T1000 (cell line): ENCODE results near the gene SPINK1.
"Not testable (repeated sequence)": the region's sequence is repeated elsewhere in the genome, so short reads cannot be mapped to it uniquely, and the experiment has no call there.

Experiments
- DNase-seq: peaks from one replicate; lab custom pipeline; 2025; ENCODE audit warnings: mixed read lengths; lab: John Stamatoyannopoulos, UW

Gene SPINK1

GRCh38 chr5:147854894-147855773 is 23.7 kb upstream of the SPINK1 start:
- DNase-seq = no peak

GRCh38 chr5:147854331-147854730 is 22.9 kb upstream of the SPINK1 start:
- no peak for DNase-seq

- DNase-seq = no peak
Observed at GRCh38 chr5:147853372-147853987, 22.0 kb upstream of the SPINK1 start.

DNA sequence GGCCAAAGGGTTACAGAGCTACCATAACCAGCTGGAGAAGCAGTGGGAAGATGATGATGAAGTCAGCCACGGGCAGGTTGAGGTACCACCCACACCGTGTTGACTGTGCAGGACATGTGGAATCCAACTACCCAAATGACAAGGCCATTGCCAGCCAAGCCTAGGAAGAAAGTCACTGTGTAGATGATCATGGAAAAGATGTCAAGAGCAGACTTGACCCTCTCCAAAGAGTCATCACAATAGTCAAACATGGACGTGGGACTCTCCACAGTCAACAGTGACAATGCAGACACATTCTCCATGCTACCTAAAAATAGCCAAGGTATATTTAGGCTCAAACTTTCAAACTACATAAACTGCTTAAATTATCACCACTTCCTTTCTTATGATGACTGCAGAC is 20.9 kb upstream of the SPINK1 start:
- DNase-seq = no peak

- no peak for DNase-seq
Observed at GRCh38 chr5:147851578-147851977, 20.1 kb upstream of the SPINK1 start.

GRCh38 chr5:147849226-147849625 is 17.8 kb upstream of the SPINK1 start:
- DNase-seq = no peak

DNA sequence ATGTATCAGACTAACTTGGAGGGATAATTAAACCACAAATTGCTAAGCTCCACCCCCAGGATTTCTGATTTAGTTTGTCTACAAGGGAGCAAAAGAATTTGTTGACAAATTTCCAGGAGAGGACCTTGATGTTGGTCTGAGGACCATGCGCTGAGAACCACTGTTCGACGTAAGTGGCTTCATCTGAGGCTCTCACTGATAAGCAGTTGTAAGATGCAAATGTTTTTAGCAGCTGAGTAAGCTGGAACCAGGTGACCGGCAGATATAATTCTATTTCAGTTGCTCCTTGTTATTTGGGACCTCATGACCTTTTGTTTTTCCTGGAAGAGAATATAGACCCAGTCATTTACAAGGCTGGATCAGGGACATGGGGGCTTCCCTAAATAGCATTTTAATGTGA is 14.1 kb upstream of the SPINK1 start:
- DNase-seq = no peak

DNA sequence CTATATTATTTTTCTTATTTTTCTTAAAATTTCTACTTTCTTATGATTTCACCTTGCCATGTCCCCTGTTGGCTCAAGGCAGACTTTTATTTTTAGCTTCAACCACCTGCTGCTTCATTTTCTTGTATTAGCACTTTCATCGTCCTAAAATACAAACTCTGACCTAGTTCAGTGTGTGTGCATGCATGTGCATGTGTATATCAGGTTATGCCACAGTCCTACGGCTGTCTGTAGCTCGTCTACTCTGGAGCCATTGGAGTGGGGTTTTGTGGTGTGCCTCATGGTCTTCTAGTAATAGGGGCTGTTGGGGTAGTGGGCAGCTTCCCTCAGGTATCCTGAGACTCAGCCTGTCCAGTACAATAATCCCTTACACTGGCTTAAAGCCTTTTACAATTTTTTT is 13.4 kb upstream of the SPINK1 start:
- DNase-seq = no peak

GRCh38 chr5:147842869-147843268 is 11.4 kb upstream of the SPINK1 start:
- no peak for DNase-seq

- no peak for DNase-seq
Observed at GRCh38 chr5:147836439-147836838, 5.0 kb upstream of the SPINK1 start.

DNA sequence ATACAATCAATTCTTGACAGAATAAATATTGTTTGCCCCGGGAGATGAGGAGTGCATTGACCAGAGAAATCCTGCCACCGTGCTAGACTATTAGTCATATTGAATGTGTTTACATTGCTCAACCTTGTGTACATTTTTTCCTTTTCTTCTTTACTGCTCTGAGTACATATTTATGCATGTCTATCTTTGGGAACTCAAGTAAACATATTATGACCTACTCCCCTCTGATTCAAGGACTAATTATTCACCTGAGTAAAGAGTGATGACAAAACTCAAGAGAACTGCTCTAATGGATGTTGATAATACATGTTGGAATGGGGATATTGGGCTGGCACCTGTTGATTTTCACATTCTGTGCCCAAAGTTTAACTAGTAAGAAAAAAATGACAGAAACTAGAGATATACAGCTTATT is 3.9 kb upstream of the SPINK1 start:
- DNase-seq = no peak

DNA sequence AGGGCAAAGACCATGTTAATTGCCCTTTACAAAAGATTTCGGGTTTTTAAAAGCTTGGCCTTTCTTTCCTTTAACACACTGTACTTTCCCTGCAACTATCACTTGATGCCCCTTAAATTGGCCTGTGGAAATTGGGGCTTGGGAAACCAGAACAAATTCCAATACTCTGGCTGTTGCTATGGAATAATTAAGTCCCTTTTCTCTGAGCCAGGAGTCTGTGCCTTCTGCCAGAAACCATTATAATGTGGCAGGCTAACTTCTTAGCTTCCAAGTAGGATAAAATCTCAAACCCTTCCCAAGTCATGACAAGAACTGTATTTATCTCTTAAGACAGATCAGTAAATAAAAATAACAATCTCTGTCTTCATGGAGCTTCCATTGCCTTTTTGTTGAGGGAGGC is 1.1 kb upstream of the SPINK1 start:
- DNase-seq = no peak

GRCh38 chr5:147830035-147830434 is 1.4 kb downstream of the SPINK1 start:
- no peak for DNase-seq

- not testable (repeated sequence) for DNase-seq
Observed at GRCh38 chr5:147827017-147827416, 4.5 kb downstream of the SPINK1 start.

- DNase-seq = no peak
Observed at GRCh38 chr5:147826361-147826760, 5.1 kb downstream of the SPINK1 start.

GRCh38 chr5:147822686-147823491 is 8.6 kb downstream of the SPINK1 start:
- DNase-seq = no peak

DNA sequence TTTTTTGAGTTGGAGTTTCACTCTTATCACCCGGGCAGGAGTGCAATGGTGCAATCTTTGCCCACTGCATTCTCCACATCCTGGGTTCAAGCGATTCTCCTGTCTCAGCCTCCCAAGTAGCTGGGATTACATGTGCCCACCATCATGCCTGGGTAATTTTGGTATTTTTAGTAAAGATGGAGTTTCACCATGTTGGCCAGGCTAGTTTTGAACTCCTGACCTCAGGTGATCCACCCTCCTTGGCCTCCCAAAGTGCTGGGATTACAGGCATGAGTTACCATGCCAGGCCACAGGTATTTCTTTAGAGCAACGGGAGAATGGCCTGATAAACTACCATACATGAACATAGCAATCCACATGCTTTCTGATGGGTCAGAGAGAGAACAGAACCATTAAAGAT is 9.2 kb downstream of the SPINK1 start:
- not testable (repeated sequence) for DNase-seq

DNA sequence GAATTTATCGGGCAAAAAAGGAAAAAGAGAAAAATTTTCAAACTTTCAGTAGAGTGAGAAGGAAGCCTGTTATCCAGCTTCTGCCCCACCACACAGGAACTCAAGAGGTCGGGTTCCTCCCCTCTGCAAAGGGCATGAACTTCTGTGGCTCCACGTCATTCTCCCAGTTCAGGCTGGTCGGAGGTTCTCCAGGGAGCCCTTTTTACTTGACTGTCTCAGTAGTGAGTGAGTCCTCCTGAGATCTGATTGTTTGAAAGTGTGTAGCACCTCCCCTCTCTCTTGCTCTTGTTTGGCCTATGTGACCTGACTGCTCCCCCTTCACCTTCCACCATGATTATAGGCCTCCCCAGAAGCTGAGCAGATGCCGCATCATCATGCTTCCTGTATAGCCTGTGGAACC is 9.7 kb downstream of the SPINK1 start:
- no peak for DNase-seq

DNA sequence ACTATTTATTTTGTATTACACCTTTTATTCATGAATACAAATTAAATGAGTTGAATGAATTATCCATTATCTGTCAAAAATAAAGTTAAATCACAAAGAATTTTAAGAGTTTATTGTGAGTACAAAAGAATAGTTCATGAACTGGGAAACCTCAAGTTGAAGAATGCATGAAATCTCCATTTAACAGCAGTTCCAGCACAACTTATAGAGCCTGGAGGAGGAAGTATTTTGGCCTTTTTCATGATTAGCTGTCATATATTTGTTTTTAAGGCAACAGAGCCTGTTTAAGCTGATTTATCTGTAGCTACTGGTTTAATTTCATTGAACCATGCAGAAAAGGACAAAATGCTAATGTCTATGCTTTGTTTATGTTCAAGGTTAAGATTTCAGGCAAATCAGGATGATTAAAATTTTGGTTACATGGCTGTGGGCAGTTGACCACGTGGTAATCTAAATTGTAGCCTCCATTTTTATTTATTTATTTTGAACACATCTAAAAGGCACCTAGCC is 12.2 kb downstream of the SPINK1 start:
- DNase-seq = no peak

GRCh38 chr5:147818290-147818689 is 13.2 kb downstream of the SPINK1 start:
- DNase-seq = no peak

- DNase-seq = no peak
Observed at GRCh38 chr5:147813696-147814095, 17.8 kb downstream of the SPINK1 start.

- DNase-seq = no peak
Observed at GRCh38 chr5:147809830-147810666, 21.4 kb downstream of the SPINK1 start.
